Epithelial cell of esophagus (primary cell): ENCODE data around the gene IL33.
A peak's percentile ranks its signal among the peaks of the same experiment; 100 is the strongest.

Experiments used
- DNase-seq: peaks from one replicate; pipeline ENCODE4 v3.0.0; 2010; ENCODE audit warnings: low read depth
- H3K4me3 ChIP-seq: 2 replicates; pipeline ENCODE4 v1.5.1; 2011; ENCODE audit warnings: mild to moderate bottlenecking, low read length, control low read depth
- CTCF ChIP-seq: IDR thresholded peaks from 2 replicates; pipeline ENCODE4 v1.5.1; 2011; ENCODE audit warnings: low read depth, mild to moderate bottlenecking, low read length, control low read depth, inconsistent platforms; ENCODE audit not compliant: insufficient read depth; ENCODE audit errors: missing control alignments

Gene IL33

GRCh38 chr9:6216002-6216401, 395 bp downstream of the IL33 start:
- DNase-seq, result no peak
- H3K4me3 ChIP-seq, result no peak overlapping the region
- no peak for TF ChIP-seq CTCF

DNA sequence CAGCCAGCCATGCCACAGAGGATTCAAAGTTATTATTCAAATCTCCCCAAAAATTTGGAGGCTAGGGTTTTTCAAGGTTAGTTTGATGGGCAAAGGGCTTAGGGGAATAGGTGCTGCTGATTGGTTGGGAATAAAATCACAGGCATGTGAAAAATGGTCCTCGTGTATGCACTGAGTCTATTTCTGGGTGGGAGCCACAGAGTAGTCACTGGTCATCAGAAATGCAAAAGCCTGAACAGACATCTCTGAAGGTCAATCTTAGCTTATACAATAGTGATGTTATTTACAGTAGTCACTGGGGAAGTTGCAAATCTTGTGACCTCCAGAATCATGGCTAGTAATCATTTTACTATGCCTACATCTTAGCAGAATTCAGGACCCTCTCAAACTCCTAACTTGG, 1.3 kb downstream of the IL33 start:
- H3K4me3 ChIP-seq, result no peak overlapping the region
- no peak for DNase-seq
- no peak for TF ChIP-seq CTCF

DNA sequence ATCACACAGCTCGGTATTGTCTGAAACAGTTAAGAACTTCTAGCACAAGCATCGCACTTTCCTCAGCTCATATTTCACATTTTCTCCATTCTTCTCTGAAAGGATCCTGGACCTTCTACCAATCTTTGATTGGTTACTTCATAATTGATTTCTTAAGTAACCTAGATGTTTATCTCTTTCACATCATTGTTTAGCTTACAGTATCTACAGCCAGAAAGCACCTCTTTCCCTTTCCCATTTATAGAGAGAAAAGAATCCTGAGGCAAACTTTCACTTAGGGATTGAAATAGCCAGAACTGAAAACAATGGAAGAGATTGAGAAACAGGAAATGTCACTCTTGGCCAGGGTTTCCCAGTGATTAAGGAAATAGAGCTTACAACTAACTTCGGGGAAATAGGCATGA, 2.5 kb downstream of the IL33 start:
- DNase-seq, result peak; percentile 81
- no peak overlapping the region for H3K4me3 ChIP-seq
- TF ChIP-seq CTCF, result no peak

- no peak overlapping the region for H3K4me3 ChIP-seq
- no peak for DNase-seq
These were observed 3.4 kb downstream of the IL33 start for GRCh38 chr9:6219040-6219439.

DNA sequence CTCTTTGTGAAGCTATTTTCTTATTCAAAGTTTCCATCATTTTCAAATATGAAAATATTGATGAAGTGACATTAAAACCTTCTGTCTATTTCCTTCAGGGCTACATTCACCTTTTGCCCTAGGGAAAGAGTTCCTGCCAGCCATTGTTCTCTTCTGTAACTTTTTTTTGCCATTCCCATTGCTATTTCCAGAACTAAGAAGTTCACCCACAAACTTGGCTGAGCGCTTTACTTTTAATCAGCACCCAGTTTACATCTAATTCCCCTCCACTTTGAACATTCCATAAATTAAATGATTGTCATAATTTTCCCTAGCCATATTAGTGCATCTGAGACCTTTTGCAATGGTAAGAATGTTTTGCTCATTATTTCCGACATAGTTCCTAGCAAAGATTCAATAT, 4.4 kb downstream of the IL33 start:
- DNase-seq, result no peak
- H3K4me3 ChIP-seq, result no peak overlapping the region
- TF ChIP-seq CTCF, result no peak

More at GRCh38 chr9:6219040-6219439, 3.4 kb downstream of the IL33 start:
- TF ChIP-seq CTCF, result no peak

DNA sequence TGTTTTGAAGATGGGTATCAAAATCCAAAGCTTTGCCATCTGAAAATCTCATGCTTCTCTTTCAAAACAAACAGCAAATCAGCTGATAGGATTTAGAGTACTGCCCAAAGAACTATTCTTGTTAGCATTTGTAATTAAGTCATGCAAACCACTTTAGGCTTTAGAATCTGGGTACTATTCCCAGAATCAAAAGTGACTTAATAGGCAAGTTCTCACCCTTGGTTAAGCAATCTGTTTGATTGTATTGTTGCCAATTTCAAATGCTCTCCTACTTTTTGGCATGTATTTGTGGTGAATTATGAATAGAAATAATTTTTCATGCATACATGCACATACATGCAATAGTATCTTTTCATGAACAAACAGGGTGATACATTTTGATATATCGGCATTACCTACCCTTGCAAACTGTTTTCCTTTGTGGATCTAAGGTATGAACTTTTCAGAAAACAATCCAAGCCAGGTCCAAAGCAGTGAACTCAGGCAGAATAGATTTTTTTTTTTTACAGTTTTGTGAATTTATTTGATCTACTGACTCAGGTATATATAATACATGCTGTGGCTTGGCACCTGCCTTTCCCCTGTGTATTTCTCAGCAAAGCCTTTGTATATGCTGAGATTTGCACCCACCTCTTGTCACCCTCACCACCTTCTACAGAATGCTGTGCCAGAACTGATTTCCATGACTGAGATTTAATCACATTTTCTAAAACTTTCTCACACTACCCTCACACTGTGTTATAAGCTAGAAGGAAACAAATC, 9.0 kb downstream of the IL33 start:
- no peak for TF ChIP-seq CTCF
- peak; percentile 43 for DNase-seq
- H3K4me3 ChIP-seq, result no peak overlapping the region

GRCh38 chr9:6226696-6227095, 11.1 kb downstream of the IL33 start:
- peak; percentile 86 for DNase-seq
- TF ChIP-seq CTCF, result no peak
- no peak overlapping the region for H3K4me3 ChIP-seq
